ENCODE results near the gene KCNIP4.
"Not testable (repeated sequence)": the region's sequence is repeated elsewhere in the genome, so short reads cannot be mapped to it uniquely, and the experiment has no call there.

KCNIP4 gene

GRCh38 chr4:21452931-21453330, 495.6 kb downstream of the KCNIP4 start:
- no peak for DNase-seq

- DNase-seq = no peak
These were observed 497.5 kb downstream of the KCNIP4 start for GRCh38 chr4:21451032-21451431.

- DNase-seq = no peak
These were observed 498.2 kb downstream of the KCNIP4 start for GRCh38 chr4:21450331-21450730.

GRCh38 chr4:21447301-21448054, 501.1 kb downstream of the KCNIP4 start:
- no peak for DNase-seq

- no peak for DNase-seq
These were observed 528.4 kb downstream of the KCNIP4 start for GRCh38 chr4:21420166-21420565.

- DNase-seq = peak; percentile 17
These were observed 532.8 kb downstream of the KCNIP4 start for GRCh38 chr4:21415728-21416127.

- peak; percentile 15 for DNase-seq
These were observed 534.7 kb downstream of the KCNIP4 start for GRCh38 chr4:21413807-21414370.

- DNase-seq = no peak
These were observed 537.5 kb downstream of the KCNIP4 start for GRCh38 chr4:21411086-21411485.

- no peak for DNase-seq
These were observed 538.2 kb downstream of the KCNIP4 start for GRCh38 chr4:21410372-21410771.

GRCh38 chr4:21387683-21388082, 560.9 kb downstream of the KCNIP4 start:
- DNase-seq = peak; percentile 14

GRCh38 chr4:21386166-21386780, 562.3 kb downstream of the KCNIP4 start:
- no peak for DNase-seq

- no peak for DNase-seq
These were observed 562.9 kb downstream of the KCNIP4 start for GRCh38 chr4:21385706-21386105.

GRCh38 chr4:21384609-21385008, 564.0 kb downstream of the KCNIP4 start:
- no peak for DNase-seq

GRCh38 chr4:21380861-21381260, 567.7 kb downstream of the KCNIP4 start:
- DNase-seq = peak; percentile 63

- no peak for DNase-seq
These were observed 571.5 kb downstream of the KCNIP4 start for GRCh38 chr4:21377046-21377445.

GRCh38 chr4:21376176-21376575, 572.4 kb downstream of the KCNIP4 start:
- no peak for DNase-seq

- DNase-seq = no peak
These were observed 573.8 kb downstream of the KCNIP4 start for GRCh38 chr4:21374641-21375368.

GRCh38 chr4:21367567-21367966, 581.0 kb downstream of the KCNIP4 start:
- DNase-seq = no peak

GRCh38 chr4:21366840-21367239, 581.7 kb downstream of the KCNIP4 start:
- no peak for DNase-seq

GRCh38 chr4:21366312-21366711, 582.3 kb downstream of the KCNIP4 start:
- no peak for DNase-seq

- DNase-seq = no peak
These were observed 584.9 kb downstream of the KCNIP4 start for GRCh38 chr4:21363701-21364100.

- DNase-seq = not testable (repeated sequence)
These were observed 596.2 kb downstream of the KCNIP4 start for GRCh38 chr4:21352354-21352753.

GRCh38 chr4:21347142-21347541, 601.4 kb downstream of the KCNIP4 start:
- DNase-seq = no peak
